Measurements from ENCODE around the gene AK5. TPM values are rescaled to one million over a fixed set of nuclear protein-coding genes. Genes with fewer than 3 reads are reported as not detected.
"Not testable (repeated sequence)": the region's sequence is repeated elsewhere in the genome, so short reads cannot be mapped to it uniquely, and the experiment has no call there.

The AK5 gene
- total RNA-seq, 2 donors from 2014 or later = 0.46 to 2.8 TPM

DNA sequence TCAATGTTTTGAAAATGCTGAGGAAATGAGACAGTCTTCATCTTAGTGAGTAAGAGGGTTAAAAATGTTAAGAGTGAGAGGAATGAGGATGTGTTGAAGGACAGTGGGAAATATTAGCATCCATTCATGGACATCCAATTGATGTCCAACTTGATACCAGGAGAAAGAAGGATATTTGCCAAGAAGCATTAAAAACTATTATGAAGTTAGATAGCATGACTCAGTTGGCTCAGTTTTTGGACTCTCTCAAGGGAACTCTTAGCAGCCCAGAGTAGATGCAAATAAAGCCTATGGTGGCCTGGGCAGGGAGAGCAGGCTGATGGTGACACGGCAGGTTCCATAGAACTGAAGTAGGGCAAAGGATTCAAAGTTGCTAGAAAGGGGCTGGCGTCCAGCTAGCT lies 229.6 kb downstream of the AK5 start:
- WGBS, 2 experiments (ENCODE audit: insufficient coverage in 1 of 2, insufficient read length in 1 of 2) = 91 to 100% methylated on average over 1 to 2 of the region's 2 CpGs
- Mint-ChIP-seq H3K9me3 (no peaks in the 10 kb centered on the region), H3K4me3 (no peak overlapping the region), H3K27ac (no peak overlapping the region), H3K36me3 (ENCODE audit: low read depth) (no peaks in the 10 kb centered on the region), H3K27me3 (ENCODE audit: insufficient read depth) (no peaks in the 10 kb centered on the region), H3K4me1 (peaks cover 14% of the 10 kb centered on the region)
- Histone ChIP-seq H3K9ac (ENCODE audit: extremely low read depth, low read length, poor library complexity, severe bottlenecking) (no peak overlapping the region), H3K27ac (ENCODE audit: low read depth, low read length) (no peak overlapping the region), H3K36me3 (ENCODE audit: control insufficient read depth, insufficient read depth, low read length) (no peaks in the 10 kb centered on the region), H3K27me3 (ENCODE audit: control insufficient read depth, insufficient read depth, low read length, poor library complexity, severe bottlenecking) (no peaks in the 10 kb centered on the region), H3K4me3 (ENCODE audit: low read length) (no peak overlapping the region), H3K4me1 (ENCODE audit: control insufficient read depth, insufficient read depth, low read length) (no peaks in the 10 kb centered on the region), H3K9me3 (ENCODE audit: control insufficient read depth, low read length) (no peaks in the 10 kb centered on the region)
- TF ChIP-seq CTCF (conservative IDR thresholded peaks at IDR 0.05) = no peak
- DNase-seq = no peak

DNA sequence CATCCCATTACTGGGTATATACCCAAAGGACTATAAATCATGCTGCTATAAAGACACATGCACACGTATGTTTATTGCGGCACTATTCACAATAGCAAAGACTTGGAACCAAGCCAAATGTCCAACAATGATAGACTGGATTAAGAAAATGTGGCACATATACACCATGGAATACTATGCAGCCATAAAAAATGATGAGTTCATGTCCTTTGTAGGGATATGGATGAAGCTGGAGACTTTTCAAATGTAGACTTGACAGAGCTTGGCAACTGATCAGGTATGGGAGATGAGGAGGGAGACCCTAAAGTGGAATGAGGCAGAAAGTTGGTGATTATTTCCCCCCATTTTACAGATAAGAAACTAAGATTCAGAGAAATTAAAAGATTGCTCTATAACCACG lies 230.8 kb downstream of the AK5 start:
- not testable (repeated sequence) for H3K9ac ChIP-seq (ENCODE audit: extremely low read depth, low read length, poor library complexity, severe bottlenecking); H3K27ac ChIP-seq (ENCODE audit: low read depth, low read length); H3K27me3 Mint-ChIP-seq (ENCODE audit: insufficient read depth); H3K4me3 Mint-ChIP-seq; DNase-seq; H3K9me3 Mint-ChIP-seq; H3K9me3 ChIP-seq (ENCODE audit: control insufficient read depth, low read length); H3K4me1 ChIP-seq (ENCODE audit: control insufficient read depth, insufficient read depth, low read length); H3K36me3 Mint-ChIP-seq (ENCODE audit: low read depth); H3K27me3 ChIP-seq (ENCODE audit: control insufficient read depth, insufficient read depth, low read length, poor library complexity, severe bottlenecking); H3K36me3 ChIP-seq (ENCODE audit: control insufficient read depth, insufficient read depth, low read length); H3K27ac Mint-ChIP-seq; H3K4me3 ChIP-seq (ENCODE audit: low read length)
- WGBS, 2 experiments (ENCODE audit: insufficient coverage in 1 of 2, insufficient read length in 1 of 2) = 95 to 100% methylated on average over 1 of the region's 3 CpGs
- peaks cover 14% of the 10 kb centered on the region for H3K4me1 Mint-ChIP-seq

- H3K27me3 ChIP-seq (ENCODE audit: control insufficient read depth, insufficient read depth, low read length, poor library complexity, severe bottlenecking) = no peaks in the 10 kb centered on the region
- no peaks in the 10 kb centered on the region for H3K36me3 ChIP-seq (ENCODE audit: control insufficient read depth, insufficient read depth, low read length)
- no peaks in the 10 kb centered on the region for H3K4me1 ChIP-seq (ENCODE audit: control insufficient read depth, insufficient read depth, low read length)
- DNase-seq = peak; percentile 63
- WGBS, 2 experiments (ENCODE audit: insufficient coverage in 1 of 2, insufficient read length in 1 of 2) = 56 to 81% methylated on average over 11 to 17 of the region's 17 CpGs
- H3K27ac ChIP-seq (ENCODE audit: low read depth, low read length) = peak overlapping the region; percentile 78
- Mint-ChIP-seq H3K27ac (peak overlapping the region; percentile 83), H3K27me3 (ENCODE audit: insufficient read depth) (no peaks in the 10 kb centered on the region), H3K36me3 (ENCODE audit: low read depth) (no peaks in the 10 kb centered on the region), H3K4me1 (peaks cover 14% of the 10 kb centered on the region), H3K4me3 (no peak overlapping the region), H3K9me3 (no peaks in the 10 kb centered on the region)
- no peaks in the 10 kb centered on the region for H3K9me3 ChIP-seq (ENCODE audit: control insufficient read depth, low read length)
- TF ChIP-seq CTCF (conservative IDR thresholded peaks at IDR 0.05) = no peak
- H3K4me3 ChIP-seq (ENCODE audit: low read length) = no peak overlapping the region
- H3K9ac ChIP-seq (ENCODE audit: extremely low read depth, low read length, poor library complexity, severe bottlenecking) = no peak overlapping the region
These were observed 232.3 kb downstream of the AK5 start for GRCh38 chr1:77513839-77514763.

Measured in endodermal cell (in vitro differentiated cells).